Erythroblast (primary cell): ENCODE data around the gene OSBPL5.
"Not testable (repeated sequence)": the region's sequence is repeated elsewhere in the genome, so short reads cannot be mapped to it uniquely, and the experiment has no call there.

Experiments used
- DNase-seq, 2 experiments: peaks; one replicate each; lab custom pipeline; 2025; lab: John Stamatoyannopoulos, UW
- GATA1 ChIP-seq: IDR thresholded peaks from 2 replicates; pipeline ENCODE4 v1.6.1; 2011; ENCODE audit warnings: low read depth, mild to moderate bottlenecking, control low read depth, low read length, moderate library complexity
- POLR2A ChIP-seq: IDR thresholded peaks from 2 replicates; pipeline ENCODE4 v1.6.1; 2011; ENCODE audit warnings: mild to moderate bottlenecking, low read length

OSBPL5 gene

GRCh38 chr11:3086114-3086513 lies 79.0 kb downstream of the OSBPL5 start:
- DNase-seq: no peak
- no peak for TF ChIP-seq GATA1
- no peak for TF ChIP-seq POLR2A

DNA sequence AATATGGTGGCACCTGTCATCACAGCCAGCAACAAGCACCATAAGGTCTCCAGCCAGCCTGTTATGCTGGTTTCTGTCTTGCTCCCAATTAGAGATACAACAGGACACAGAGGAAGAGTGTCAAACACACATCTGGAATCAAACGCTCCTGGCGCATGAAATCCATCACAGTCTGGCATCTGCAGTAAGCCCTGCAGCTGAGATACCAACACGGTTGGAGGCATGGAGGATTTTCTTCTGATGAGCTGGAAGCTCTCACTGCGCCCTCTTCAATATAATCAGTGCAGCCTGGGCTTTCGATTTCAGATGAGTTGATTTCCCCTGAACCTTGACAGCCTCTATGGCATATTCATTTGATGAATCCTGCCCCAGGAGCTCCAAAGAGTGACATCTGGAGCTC lies 80.1 kb downstream of the OSBPL5 start:
- no peak for TF ChIP-seq GATA1
- no peak for TF ChIP-seq POLR2A
- no peak for DNase-seq

GRCh38 chr11:3083321-3083720 lies 81.8 kb downstream of the OSBPL5 start:
- DNase-seq: no peak
- TF ChIP-seq GATA1 (no peak), POLR2A (no peak)

GRCh38 chr11:3081386-3081751 lies 83.7 kb downstream of the OSBPL5 start:
- TF ChIP-seq GATA1: no peak
- TF ChIP-seq POLR2A: no peak
- no peak for DNase-seq

DNA sequence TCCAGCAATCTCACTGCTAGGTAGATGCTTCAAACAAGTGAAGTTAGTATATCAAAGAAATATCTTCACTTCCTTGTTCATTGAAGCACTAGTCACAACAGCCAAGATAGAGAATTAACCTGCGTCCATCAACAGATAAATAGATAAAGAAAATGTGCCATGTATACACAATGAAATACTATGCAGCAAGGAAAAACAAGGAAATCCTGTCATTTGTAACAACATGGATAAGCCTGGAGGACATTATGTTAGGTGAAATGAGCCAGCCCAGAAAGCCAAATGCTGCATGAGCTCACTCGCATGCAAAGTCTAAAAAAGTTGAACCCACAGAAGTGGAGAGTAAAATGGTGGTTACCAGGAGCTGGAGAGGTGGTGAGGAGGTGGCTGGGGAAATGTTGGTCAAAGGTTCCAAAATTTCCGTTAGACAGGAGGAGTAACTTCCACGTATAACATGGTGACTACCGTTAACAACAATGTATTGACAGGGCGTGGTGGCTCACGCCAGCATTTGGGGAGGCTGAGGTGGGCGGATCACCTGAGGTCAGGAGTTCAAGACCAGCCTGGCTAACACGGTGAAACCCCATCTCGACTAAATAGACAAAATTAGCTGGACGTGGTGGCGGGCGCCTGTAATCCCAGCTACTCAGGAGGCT lies 84.3 kb downstream of the OSBPL5 start:
- no peak for TF ChIP-seq GATA1
- no peak for TF ChIP-seq POLR2A
- no peak for DNase-seq

GRCh38 chr11:3080104-3080503 lies 85.0 kb downstream of the OSBPL5 start:
- TF ChIP-seq POLR2A (no peak), GATA1 (no peak)
- DNase-seq: no peak

DNA sequence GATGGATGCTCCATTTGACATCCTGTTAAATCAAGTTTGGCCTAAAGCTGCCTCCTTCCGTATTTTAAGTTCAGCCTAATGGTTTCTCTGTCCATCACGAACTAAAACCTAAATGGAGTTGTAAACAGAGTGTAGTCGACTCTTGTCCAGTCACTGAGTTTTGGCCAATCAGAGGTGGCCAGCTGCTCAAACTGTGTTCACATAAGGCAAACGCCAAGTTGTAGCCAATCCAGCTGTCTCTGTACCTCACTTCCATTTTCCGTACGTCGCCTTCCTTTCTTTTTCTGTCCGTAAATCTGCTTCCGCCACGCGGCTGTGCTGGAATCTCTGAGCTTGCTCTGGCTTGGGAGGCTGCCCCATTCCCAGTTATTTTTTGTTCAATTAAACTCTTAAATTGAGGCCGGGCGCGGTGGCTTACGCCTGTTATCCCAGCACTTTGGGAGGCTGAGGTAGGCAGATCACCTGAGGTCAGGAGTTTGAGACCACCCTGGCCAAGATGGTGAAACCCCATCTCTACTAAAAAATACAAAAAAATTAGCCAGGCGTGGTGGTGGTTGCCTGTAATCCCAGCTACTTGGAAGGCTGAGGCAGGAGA lies 87.2 kb downstream of the OSBPL5 start:
- TF ChIP-seq POLR2A (no peak), GATA1 (no peak)
- DNase-seq: no peak

DNA sequence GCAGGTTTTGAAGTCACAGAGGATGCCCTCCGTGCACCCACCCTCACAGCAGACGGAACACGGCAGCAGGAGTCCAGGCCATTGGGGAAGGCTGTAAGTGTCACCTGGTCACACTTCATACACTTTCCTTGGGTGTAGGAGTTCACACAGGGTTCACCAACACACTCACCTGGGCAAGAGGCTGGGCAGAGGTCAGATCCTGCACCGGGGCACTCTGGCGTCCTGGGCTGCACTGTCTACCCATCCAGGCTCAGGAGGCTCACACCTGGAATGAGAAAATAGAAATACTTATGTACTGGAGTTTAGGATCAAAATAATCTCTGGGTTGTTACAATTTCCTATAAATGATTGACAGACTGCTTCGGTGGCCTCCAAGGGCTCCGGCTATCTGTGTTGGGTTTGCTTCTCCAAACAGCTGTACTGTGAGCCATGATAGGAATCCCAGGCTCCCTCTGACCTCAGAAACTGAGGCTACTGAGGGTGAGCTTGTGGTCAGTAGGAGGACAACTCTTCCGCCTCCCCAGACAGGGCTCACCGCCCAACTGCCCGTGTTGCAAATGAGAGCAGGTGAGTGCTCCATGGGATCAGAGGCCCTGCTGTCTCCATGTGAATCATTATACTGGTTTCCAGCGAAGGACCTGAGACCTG lies 87.8 kb downstream of the OSBPL5 start:
- DNase-seq: no peak
- TF ChIP-seq GATA1 (no peak), POLR2A (no peak)

DNA sequence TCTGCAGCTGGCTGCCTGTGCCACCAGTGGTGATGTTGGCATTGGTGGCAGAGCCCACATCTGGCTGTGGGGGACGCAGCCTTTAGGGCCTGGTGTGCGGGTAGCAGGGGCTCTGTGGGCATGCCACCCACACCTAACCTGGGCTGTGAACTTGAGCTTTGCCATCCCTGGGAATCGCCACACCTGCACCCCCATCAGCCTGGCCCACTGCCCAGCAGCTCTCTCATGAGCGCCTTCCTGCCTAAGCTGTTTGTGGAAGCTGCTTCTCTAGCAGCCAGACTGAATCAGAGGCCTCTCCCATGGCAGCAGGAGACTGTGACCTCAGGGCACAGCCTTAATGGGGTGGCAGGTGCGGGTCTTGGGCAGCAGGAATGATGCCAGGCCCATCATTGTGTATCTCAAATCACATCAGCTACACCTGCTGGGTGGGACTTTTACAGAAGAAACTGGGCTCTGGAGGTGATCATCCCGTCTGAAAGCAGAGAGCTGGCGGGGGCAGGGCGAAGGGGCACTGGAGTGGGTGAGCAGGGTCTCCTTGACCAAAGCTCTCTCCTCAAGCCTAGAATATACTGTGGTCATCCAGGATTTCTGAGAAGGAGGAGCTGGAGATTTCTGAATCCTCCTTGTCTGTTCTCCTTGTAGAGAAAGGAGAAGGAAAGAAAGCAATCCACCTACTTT lies 90.1 kb downstream of the OSBPL5 start:
- DNase-seq: no peak
- no peak for TF ChIP-seq GATA1
- TF ChIP-seq POLR2A: no peak

DNA sequence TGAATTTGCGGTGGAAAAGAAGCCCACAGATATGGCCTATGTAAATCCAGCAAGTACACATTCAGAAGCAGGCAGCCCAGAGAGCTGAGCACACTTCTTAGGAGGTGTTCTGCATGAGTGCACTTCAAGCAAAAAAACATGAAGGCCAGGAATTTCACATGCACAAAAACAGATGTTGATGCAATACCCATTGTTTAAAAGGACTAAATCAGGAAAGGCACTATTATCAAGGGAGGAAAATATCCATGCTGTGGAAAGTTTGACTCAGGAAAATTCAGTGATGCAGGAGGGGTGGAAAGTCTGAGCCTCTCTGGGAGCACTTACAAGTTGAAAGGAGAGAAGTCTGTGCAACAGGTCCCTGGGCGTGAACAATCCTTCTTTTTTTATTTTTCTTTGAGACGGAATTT lies 92.1 kb downstream of the OSBPL5 start:
- TF ChIP-seq GATA1: no peak
- no peak for TF ChIP-seq POLR2A
- DNase-seq: no peak

- no peak for DNase-seq
- no peak for TF ChIP-seq POLR2A
- no peak for TF ChIP-seq GATA1
Observed at GRCh38 chr11:3069425-3069824, 95.7 kb downstream of the OSBPL5 start.

GRCh38 chr11:3066308-3066707 lies 98.8 kb downstream of the OSBPL5 start:
- not testable (repeated sequence) for DNase-seq

DNA sequence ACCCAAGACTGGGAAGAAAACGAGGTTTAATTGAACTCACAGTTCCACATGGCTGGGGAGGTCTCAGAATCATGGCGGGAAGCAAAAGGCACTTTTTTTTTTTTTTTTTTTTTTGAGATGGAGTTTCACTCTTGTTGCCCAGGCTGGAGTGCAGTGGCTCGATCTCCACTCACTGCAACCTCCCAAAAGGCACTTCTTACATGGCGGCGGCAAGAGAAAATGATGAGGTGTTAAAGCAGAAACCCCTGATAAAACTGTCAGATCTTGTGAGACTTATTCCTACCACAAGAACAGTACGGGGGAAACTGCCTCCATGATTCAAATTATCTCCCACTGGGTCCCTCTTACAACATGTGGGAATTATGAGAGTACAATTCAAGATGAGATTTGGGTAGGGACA lies 100.4 kb downstream of the OSBPL5 start:
- not testable (repeated sequence) for DNase-seq

DNA sequence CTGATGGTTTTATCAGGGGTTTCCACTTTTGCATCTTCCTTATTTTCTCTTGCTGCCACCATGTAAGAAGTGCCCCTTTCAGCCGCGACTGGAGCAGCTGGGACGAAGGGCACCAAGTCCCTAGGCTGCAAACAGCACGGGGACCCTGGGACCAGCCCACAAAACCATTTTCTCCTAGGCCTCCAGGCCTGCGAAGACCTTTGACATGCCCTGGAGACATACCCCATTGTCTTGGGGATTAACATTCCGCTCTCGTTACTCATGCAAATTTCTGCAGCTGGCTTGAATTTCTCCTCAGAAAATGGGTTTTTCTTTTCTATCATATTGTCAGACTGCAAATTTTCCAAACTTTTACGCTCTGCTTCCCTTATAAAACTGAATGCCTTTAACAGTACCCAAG lies 101.2 kb downstream of the OSBPL5 start:
- DNase-seq: not testable (repeated sequence)

- not testable (repeated sequence) for DNase-seq
Observed at GRCh38 chr11:3063432-3063831, 101.7 kb downstream of the OSBPL5 start.
